Stimulated activated CD8-positive, alpha-beta memory T cell treated with anti-CD3 and anti-CD28 coated beads, Interleukin-15, amount 100 ng/mL, for 48 hours (primary cell): ENCODE measurements around the gene RALGPS2.
"Not testable (repeated sequence)": the region's sequence is repeated elsewhere in the genome, so short reads cannot be mapped to it uniquely, and the experiment has no call there.

Experiments
- DNase-seq, 2 donors: peaks; one replicate each; pipeline ENCODE4 v3.0.0-alpha.2; 2020; ENCODE audit warnings: low read depth in 2 of 2

RALGPS2 gene

GRCh38 chr1:178942285-178943198 lies 217.5 kb downstream of the RALGPS2 start:
- peak in 1 of 2 donors; percentile 5 for DNase-seq

GRCh38 chr1:178944729-178945128 lies 219.7 kb downstream of the RALGPS2 start:
- DNase-seq, result no peak

DNA sequence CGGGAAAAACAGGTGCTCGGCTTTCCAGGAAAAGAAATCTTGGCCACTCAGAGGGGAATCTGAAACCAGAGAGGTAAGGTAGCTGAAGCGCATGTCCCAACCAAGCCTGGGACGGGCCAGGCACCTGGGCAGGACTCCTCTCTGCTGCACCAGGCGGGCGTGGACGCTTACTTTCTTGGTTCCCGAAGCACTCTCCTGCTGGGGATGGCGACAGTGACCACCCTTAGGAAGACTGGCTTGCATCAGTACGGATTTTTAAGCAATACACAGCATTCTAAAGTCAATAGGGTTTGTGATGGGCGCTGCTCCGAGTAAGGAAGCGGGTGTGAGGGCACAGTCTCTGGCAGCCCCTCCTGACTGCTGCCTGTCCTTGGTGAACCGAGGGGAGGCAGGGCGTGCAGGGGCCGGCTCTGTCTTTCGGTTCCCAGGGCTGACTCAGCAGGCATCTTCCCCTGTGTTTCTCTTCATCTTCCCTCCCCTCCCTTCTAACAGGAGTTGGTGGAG lies 220.8 kb downstream of the RALGPS2 start:
- no peak for DNase-seq

DNA sequence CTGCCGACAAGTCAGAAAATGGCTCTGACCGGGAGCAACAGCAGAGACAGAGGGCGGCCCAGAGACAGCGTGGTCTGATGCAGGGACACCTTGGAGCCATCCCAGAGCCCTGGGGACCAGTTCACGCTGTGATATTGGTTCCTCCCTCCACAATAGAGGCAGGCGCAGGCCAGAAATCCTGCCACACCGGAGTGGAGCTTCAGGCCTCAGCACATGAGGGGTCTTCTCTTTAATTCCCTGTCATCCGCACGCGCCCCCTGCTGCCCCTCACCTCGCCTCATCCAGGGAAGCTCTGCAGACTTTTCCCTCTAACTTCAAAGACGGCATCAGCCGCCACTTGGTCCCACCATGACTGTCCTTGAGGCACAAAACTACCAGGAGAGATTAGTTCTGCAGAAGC lies 221.4 kb downstream of the RALGPS2 start:
- DNase-seq, result no peak

- no peak for DNase-seq
These were observed 222.0 kb downstream of the RALGPS2 start for GRCh38 chr1:178946855-178947676.

GRCh38 chr1:178947677-178947981 lies 222.6 kb downstream of the RALGPS2 start:
- DNase-seq, result no peak

DNA sequence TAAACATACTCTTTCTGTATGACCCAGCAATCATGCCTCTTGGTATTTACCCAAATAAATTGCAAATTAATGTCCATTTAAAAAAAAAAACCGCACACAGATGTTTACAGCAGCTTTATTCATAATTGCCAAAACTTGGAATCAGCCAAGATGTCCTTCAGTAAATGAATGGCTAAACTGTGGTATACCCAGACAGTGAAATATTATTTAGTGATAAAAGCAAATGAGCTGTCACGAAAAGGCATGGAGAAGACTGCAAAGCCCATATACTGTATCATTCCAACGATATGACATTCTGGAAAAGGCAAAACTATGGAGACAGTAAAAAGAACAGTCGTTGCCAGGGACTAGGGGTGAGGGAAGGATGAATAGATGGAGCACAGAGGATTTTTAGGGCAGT lies 223.6 kb downstream of the RALGPS2 start:
- DNase-seq, result no peak

DNA sequence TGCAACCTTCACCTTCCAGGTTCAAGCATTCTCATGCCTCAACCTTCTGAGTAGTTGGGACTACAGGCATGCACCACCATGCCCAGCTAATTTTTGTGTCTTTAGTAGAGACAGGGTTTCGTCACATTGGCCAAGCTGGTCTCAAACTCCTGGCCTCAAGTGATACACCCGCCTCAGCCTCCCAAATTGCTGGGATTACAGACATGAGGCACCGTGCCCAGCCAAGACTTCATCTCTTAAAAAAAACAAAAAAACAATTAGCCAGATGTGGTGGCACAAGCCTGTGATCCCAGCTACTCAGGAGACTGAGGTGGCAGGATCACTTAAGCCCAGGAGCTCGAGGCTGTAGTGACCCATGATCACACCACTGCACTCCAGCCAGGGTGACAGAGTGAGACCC lies 224.8 kb downstream of the RALGPS2 start:
- not testable (repeated sequence) for DNase-seq

- no peak for DNase-seq
These were observed 226.6 kb downstream of the RALGPS2 start for GRCh38 chr1:178951600-178951999.

- no peak for DNase-seq
These were observed 228.0 kb downstream of the RALGPS2 start for GRCh38 chr1:178953034-178953433.

GRCh38 chr1:178953538-178954324 lies 228.7 kb downstream of the RALGPS2 start:
- DNase-seq, result no peak

- no peak for DNase-seq
These were observed 229.3 kb downstream of the RALGPS2 start for GRCh38 chr1:178954325-178954690.

GRCh38 chr1:178954937-178955336 lies 229.9 kb downstream of the RALGPS2 start:
- no peak for DNase-seq

- DNase-seq, result no peak
These were observed 230.4 kb downstream of the RALGPS2 start for GRCh38 chr1:178955391-178955954.

GRCh38 chr1:178958491-178958890 lies 233.4 kb downstream of the RALGPS2 start:
- no peak for DNase-seq

DNA sequence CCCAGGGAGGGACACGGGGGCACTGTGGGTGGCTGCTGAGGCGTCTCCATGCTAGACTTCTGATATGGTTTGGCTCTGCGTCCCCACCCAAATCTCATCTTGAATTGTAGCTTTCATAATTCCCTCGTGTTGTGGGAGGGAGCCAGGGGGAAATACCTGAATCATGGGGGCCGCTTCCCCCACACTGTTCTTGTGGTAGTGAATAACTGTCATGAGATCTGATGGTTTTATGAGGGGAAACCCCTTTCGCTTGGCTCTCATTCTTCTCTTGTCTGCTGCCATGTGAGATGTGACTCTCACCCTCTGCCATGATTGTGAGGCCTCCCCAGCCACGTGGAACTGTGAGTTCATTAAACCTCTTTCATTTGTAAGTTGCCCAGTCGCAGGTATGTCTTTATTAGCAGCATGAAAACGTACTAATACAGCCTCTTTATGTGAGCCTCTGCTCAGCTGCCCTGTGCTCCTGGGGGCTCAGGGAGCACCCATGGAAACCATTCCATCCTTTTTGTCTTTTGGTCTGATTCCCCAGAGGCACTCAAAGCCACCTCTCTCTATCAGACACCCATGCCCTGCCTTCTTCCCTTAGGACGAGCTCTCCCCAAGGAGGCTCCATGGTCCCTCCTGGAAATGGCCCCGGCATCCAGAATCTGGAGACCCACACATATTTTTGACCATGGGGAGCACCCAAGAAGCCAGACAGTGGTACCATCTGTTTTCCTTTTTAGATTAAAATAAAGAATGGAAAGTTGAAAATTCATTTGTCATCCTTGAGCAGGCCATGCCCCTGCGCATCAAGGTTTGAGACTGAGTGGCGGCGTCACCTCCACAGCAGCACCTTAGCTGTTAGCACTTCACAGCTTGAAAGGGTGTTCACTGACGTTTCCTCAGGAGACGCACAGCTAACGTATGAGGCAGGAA lies 234.8 kb downstream of the RALGPS2 start:
- no peak for DNase-seq

DNA sequence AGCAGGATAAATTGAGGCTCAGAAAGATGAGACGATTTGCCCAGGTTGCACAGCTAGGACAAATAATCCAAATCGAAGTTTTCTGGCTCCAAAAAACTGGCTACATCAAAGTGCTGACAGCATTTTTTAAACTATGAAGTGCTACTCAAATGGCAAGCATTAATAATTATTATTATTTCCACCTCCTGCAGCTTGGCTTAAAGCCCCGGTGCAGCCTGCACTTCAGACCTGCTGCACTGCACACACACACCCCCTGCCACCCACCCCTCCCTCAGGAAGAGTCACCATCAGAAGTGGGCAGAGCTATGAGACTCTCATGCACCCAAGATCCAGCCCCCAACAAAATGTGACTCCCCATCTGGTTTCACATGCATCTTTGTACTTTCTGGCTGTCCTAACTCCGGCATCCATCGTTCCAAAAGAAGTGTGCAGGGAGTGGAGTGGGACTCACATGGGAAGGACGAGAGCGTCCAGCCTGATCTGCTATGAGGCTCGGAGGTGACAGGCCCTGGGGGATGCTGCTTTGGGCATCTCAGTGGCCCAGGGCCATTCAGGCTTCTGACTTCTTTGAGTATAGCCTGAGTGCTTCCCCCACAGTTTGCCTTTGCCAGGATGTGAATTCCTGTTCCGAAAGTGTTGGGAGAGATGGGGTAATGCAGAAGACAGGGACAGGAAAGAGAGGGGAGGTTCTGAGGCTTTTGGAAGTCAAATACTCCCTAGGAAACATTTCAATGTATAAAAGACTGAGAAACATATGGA lies 235.6 kb downstream of the RALGPS2 start:
- no peak for DNase-seq

DNA sequence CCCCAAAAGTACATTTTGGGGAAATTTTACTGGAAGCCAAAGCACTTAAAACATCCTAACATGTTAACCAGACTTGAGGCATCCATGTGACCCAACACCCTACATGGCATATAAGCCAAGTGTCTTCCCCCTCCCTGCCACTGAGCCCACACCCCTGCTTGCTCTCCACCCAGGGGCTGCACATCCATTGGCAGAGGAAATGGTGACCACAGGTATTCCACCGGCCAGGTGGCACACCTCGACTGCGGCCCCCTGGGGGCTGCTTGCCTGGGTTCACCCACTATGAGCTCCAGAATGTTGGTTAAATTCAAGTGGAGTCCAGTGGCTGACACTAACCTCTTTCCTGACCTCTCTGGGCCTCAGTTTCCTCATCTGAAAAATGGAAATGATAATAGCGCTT lies 236.3 kb downstream of the RALGPS2 start:
- no peak for DNase-seq

DNA sequence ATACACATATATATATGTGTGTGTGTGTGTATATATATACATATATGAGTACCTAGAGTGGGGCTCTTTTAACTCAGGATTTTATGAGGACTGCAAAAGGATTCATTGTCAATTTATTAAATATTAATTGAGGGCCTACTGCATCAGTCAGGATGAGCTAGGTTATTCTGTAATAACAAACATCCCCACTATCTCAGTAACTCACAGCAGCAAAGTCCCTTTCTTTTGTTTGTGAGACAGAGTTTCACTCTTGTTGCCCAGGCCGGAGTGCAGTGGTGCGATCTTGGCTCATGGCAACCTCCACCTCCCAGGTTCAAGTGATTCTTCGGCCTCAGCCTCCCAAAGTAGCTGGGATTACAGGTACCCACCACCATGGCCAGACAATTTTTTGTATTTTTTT lies 236.8 kb downstream of the RALGPS2 start:
- no peak for DNase-seq
